Testis (tissue), 3 donors: Measurements from ENCODE around the gene OLFML1. TPM values are rescaled to one million over a fixed set of nuclear protein-coding genes. Genes with fewer than 3 reads are reported as not detected.

Experiments used
- DNase-seq: peaks from one replicate; pipeline ENCODE4 v3.0.0-alpha.2; 2019
- H3K27ac ChIP-seq, 2 donors: fragments of 200-600 bp; sonication (generic); one replicate each; pipeline ENCODE4 v1.5.1; 2019
- H3K27me3 ChIP-seq: fragments of 200-600 bp; sonication (generic); one replicate; pipeline ENCODE4 v1.5.1; 2019
- H3K36me3 ChIP-seq: fragments of 200-600 bp; sonication (generic); one replicate; pipeline ENCODE4 v1.5.1; 2017; ENCODE audit warnings: low read depth; ENCODE audit errors: missing control alignments
- H3K4me1 ChIP-seq: fragments of 200-600 bp; sonication (generic); one replicate; pipeline ENCODE4 v1.5.1; 2019
- H3K4me3 ChIP-seq, 2 donors: fragments of 200-600 bp; sonication (generic); one replicate each; pipeline ENCODE4 v1.5.1; 2017 to 2019
- H3K9me3 ChIP-seq: fragments of 200-600 bp; sonication (generic); one replicate; pipeline ENCODE4 v1.5.1; 2017
- CTCF ChIP-seq, 3 experiments: fragments of 450-650 bp in 2 of 3; fragments of 200-600 bp in 1 of 3; sonication (generic) in 1 of 3; IDR thresholded peaks; one replicate each; pipeline ENCODE4 v1.5.1; 2016 to 2019; ENCODE audit warnings: antibody characterized with exemption in 3 of 3, mild to moderate bottlenecking in 2 of 3, moderate library complexity in 1 of 3
- POLR2A ChIP-seq: fragments of 450-650 bp; IDR thresholded peaks from one replicate; pipeline ENCODE4 v1.6.1; 2017; ENCODE audit warnings: antibody characterized with exemption, mild to moderate bottlenecking, moderate library complexity
- WGBS, 2 donors: methylation state at CpG; one replicate each; pipeline ENCODE4 v1.1.5; 2018; 5-methylcytosine and 5-hydroxymethylcytosine counted together
- intact Hi-C: fragments of 100-400 bp; cut with DNase I; formaldehyde crosslinking; loops from one replicate; pipeline ENCODE4 v1.15.1; 2023; ENCODE audit warnings: low total_unique reads
- polyA plus RNA-seq: library from polyadenylated mRNA; stranded (reverse); fragments of 350-450 nt; fragmentation: Illumina TruSeq; extraction: RNeasy Lipid Tissue Mini Kit (QIAGEN cat#74804); gene quantifications from one replicate; pipeline ENCODE4 v1.2.3, GENCODE V29; 2014; ENCODE audit warnings: low read depth, low replicate concordance; ENCODE audit not compliant: insufficient read depth
- total RNA-seq, 2 donors: library from RNA; depleted of rRNA; stranded (reverse); fragments of >200 nt; gene quantifications; one replicate each; pipeline ENCODE4 v1.2.3, GENCODE V29; 2016

OLFML1 gene
- total and polyA plus RNA-seq, 3 donors from 2014 or later, result 2.9 to 15.3 (median 3.0) TPM

- Histone ChIP-seq H3K9me3 (no peaks in the 10 kb centered on the region), H3K4me3 (peak overlapping the region; percentile 79 to 88), H3K27me3 (no peaks in the 10 kb centered on the region), H3K27ac (peak overlapping the region; percentile 95 to 96), H3K36me3 (no peaks in the 10 kb centered on the region), H3K4me1 (peaks cover 31% of the 10 kb centered on the region)
- peak; percentile 75 for DNase-seq
- intact Hi-C loops, result no loop called here
- WGBS, 2 donors, result 1 to 6% methylated on average over 16 to 18 of the region's 18 CpGs
- TF ChIP-seq CTCF (IDR thresholded peaks at IDR 0.05) (no peak), POLR2A (no peak)
Measured at GRCh38 chr11:7512525-7513233, 27.4 kb downstream of the OLFML1 start.

GRCh38 chr11:7513234-7514098, 28.2 kb downstream of the OLFML1 start, which contains the start of gene PPFIBP2:
Gene PPFIBP2, plus strand, starts transcription at chr11:7513999. Its CDS starts 35,477 bp downstream, at chr11:7549476.
- peak; percentile 86 for DNase-seq
- peaks cover 31% of the 10 kb centered on the region for H3K4me1 ChIP-seq
- H3K36me3 ChIP-seq, result no peaks in the 10 kb centered on the region
- TF ChIP-seq POLR2A (no peak), CTCF (IDR thresholded peaks at IDR 0.05) (peak; percentile 49 to 65 (median 53))
- intact Hi-C loops, result no loop called here
- H3K4me3 ChIP-seq, result peak within 1 kb of the TSS; percentile 79 to 88
- no peaks in the 10 kb centered on the region for H3K9me3 ChIP-seq
- peak within 1 kb of the TSS; percentile 95 to 96 for H3K27ac ChIP-seq
- no peaks in the 10 kb centered on the region for H3K27me3 ChIP-seq
- 0% methylated on average over 12 to 67 of the region's 79 CpGs for WGBS, 2 donors

GRCh38 chr11:7514099-7514591, 28.8 kb downstream of the OLFML1 start:
- 1 to 2% methylated on average over 15 to 17 of the region's 31 CpGs for WGBS, 2 donors
- intact Hi-C loops, result no loop called here
- peaks cover 31% of the 10 kb centered on the region for H3K4me1 ChIP-seq
- H3K27ac ChIP-seq, result peak overlapping the region; percentile 95 to 96
- TF ChIP-seq CTCF (IDR thresholded peaks at IDR 0.05) (no peak), POLR2A (no peak)
- peak; percentile 41 for DNase-seq
- peak overlapping the region; percentile 79 to 88 for H3K4me3 ChIP-seq
- H3K9me3 ChIP-seq, result no peaks in the 10 kb centered on the region
- no peaks in the 10 kb centered on the region for H3K36me3 ChIP-seq
- H3K27me3 ChIP-seq, result no peaks in the 10 kb centered on the region

- WGBS, 2 donors, result 88 to 100% methylated on average over 1 of the region's 1 CpG
- intact Hi-C loops, result no loop called here
- no peaks in the 10 kb centered on the region for H3K9me3 ChIP-seq
- no peak for DNase-seq
- H3K4me3 ChIP-seq, result no peak overlapping the region
- no peaks in the 10 kb centered on the region for H3K27me3 ChIP-seq
- H3K36me3 ChIP-seq, result no peaks in the 10 kb centered on the region
- no peak overlapping the region for H3K27ac ChIP-seq
- peaks cover 32% of the 10 kb centered on the region for H3K4me1 ChIP-seq
- TF ChIP-seq CTCF (IDR thresholded peaks at IDR 0.05) (no peak), POLR2A (no peak)
Measured at GRCh38 chr11:7515447-7515886, 30.2 kb downstream of the OLFML1 start.
